GM12878 (cell line): ENCODE results near the gene AGTR2. TPM values are rescaled to one million over a fixed set of nuclear protein-coding genes. Genes with fewer than 3 reads are reported as not detected.

Experiments used
- CBX3 ChIP-seq: fragments of 200-600 bp; sonication (generic); IDR thresholded peaks from 2 replicates; pipeline ENCODE4 v1.6.1; 2016; ENCODE audit warnings: low read depth, borderline replicate concordance
- IKZF1 ChIP-seq: fragments of 450-650 bp; conservative IDR thresholded peaks from 2 replicates; pipeline ENCODE4 v1.6.1; 2017; ENCODE audit warnings: antibody characterized with exemption, mild to moderate bottlenecking
- KDM1A ChIP-seq: fragments of 200-600 bp; sonication (generic); IDR thresholded peaks from 2 replicates; pipeline ENCODE4 v1.6.1; 2016; ENCODE audit warnings: borderline replicate concordance
- POU2F2 ChIP-seq: IDR thresholded peaks from 3 replicates; pipeline ENCODE4 v1.6.1; 2011; ENCODE audit warnings: low read depth, mild to moderate bottlenecking, low read length, borderline replicate concordance
- ZNF24 ChIP-seq: fragments of 450-650 bp; IDR thresholded peaks from 2 replicates; pipeline ENCODE4 v1.6.1; 2017; ENCODE audit warnings: antibody characterized with exemption, mild to moderate bottlenecking
- ZNF687 ChIP-seq: fragments of 450-650 bp; IDR thresholded peaks from 2 replicates; pipeline ENCODE4 v1.6.1; 2017; ENCODE audit warnings: mild to moderate bottlenecking, moderate library complexity
- polyA plus RNA-seq, 11 experiments: library from polyadenylated mRNA; depleted of rRNA in 4 of 11; unstranded in 6 of 11; stranded (reverse) in 5 of 11; fragments of >200 nt; fragmentation: Nextera tagmentation in 4 of 11; fragmentation: Illumina TruSeq in 1 of 11; extraction: Ambion mirVana in 4 of 11; extraction: Trizol in 1 of 11; gene quantifications; 1 replicate in 1 of 11; 2 replicates in 10 of 11; pipeline versions ENCODE4 v1.2.1 to v1.2.3, GENCODE V29; 2011 to 2016; ENCODE audit warnings: inconsistent platforms in 2 of 11, missing spikeins in 2 of 11, low read depth in 1 of 11
- total RNA-seq, 4 experiments: library from RNA; depleted of rRNA in 3 of 4; stranded (reverse); fragments of >200 nt in 3 of 4; fragmentation: Illumina TruSeq in 1 of 4; extraction: Trizol in 1 of 4; gene quantifications; 2 replicates each; pipeline versions ENCODE4 v1.2.1 to v1.2.3, GENCODE V29; 2013 to 2021
- TF ChIP-seq, protein P1 (sequence below): fragments of 450-650 bp; formaldehyde crosslinking; IDR thresholded peaks from 2 replicates; pipeline ENCODE4 v1.4.0; 2020; ENCODE audit warnings: mild to moderate bottlenecking, moderate library complexity

The AGTR2 gene
- total and polyA plus RNA-seq, 10 of the 15 experiments (the other 5 are each of a cell fraction or from before 2014, with no cell fraction given) = 0.46 TPM; not detected in 9

DNA sequence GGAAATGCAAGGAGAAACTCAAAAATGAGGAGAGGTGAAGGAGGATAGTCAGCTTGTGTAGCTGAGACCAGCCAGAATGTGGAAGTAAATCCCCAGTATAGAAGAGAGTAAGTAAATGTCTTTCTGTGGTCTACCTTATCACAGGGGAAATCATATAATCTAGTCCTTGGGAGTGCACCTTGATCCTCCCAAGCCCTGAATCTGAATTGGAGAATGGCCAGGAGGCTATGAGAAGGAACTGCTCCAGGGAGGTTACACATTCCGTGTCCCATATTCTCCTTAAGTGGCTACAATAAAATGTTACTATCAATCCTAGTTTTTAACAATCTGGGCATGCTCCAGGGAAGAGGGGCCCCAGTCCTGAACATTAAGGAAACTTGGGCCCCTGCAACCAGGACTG is 10.8 kb downstream of the AGTR2 start (continued):
- TF ChIP-seq, protein P1, sequence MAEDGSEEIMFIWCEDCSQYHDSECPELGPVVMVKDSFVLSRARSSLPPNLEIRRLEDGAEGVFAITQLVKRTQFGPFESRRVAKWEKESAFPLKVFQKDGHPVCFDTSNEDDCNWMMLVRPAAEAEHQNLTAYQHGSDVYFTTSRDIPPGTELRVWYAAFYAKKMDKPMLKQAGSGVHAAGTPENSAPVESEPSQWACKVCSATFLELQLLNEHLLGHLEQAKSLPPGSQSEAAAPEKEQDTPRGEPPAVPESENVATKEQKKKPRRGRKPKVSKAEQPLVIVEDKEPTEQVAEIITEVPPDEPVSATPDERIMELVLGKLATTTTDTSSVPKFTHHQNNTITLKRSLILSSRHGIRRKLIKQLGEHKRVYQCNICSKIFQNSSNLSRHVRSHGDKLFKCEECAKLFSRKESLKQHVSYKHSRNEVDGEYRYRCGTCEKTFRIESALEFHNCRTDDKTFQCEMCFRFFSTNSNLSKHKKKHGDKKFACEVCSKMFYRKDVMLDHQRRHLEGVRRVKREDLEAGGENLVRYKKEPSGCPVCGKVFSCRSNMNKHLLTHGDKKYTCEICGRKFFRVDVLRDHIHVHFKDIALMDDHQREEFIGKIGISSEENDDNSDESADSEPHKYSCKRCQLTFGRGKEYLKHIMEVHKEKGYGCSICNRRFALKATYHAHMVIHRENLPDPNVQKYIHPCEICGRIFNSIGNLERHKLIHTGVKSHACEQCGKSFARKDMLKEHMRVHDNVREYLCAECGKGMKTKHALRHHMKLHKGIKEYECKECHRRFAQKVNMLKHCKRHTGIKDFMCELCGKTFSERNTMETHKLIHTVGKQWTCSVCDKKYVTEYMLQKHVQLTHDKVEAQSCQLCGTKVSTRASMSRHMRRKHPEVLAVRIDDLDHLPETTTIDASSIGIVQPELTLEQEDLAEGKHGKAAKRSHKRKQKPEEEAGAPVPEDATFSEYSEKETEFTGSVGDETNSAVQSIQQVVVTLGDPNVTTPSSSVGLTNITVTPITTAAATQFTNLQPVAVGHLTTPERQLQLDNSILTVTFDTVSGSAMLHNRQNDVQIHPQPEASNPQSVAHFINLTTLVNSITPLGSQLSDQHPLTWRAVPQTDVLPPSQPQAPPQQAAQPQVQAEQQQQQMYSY = no peak
- TF ChIP-seq CBX3 (no peak), ZNF24 (no peak), IKZF1 (no peak), POU2F2 (no peak), ZNF687 (no peak), KDM1A (no peak)
